ENCODE data around the gene UBE2A.

UBE2A gene

GRCh38 chrX:119607018-119607389, 32.6 kb downstream of the UBE2A start:
- DNase-seq (ENCODE audit: low spot score), result no peak

DNA sequence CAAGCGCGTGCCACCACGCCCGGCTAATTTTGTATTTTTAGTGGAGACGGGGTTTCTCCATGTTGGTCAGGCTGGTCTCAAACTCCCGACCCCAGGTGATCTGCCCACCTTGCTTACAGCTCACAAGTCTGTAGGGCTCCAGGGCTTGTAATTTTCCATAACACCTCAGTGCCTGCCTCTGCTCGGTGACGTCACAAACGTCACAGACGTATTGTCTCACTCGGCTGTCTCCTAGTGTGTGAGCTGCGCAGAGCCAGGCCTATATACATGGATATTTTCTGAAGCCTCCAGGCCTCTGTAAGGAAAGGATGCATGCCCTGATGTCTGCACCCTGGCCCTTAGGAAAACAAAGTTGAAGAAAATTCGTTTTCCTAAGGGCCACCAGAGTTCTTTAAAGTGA, 40.4 kb downstream of the UBE2A start:
- DNase-seq (ENCODE audit: low spot score), result no peak

DNA sequence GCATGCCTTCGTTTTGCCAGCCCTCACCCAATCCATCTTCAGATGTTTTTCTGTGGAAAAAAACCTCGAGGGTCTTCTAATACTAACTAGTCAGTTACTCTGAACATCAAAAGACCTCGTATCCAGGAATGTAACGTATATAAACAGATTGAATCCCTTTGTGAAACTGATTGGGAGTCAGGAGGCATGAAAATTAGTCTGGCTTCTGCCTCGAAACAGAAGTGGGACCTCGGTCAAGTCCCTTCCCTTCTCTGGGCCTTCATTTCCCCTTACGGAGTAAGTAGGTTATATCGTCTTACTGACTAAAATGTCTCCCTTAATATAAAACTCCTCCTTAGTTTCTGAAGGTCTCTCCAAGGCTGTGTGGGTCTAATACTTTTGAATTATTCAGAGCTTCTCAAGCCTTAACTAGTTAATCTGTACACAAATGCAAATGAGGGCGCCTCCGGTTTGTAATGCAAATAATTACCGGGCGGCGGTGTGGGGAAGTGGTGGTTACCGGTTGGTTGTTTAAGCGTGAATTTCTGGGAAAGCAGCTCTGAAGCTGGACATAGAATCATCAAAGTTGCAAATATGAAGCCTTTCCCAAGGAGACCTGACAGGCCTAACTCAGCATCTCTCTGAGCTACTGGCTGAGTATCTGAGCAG, 43.3 kb downstream of the UBE2A start:
- DNase-seq (ENCODE audit: low spot score), result no peak

- no peak for DNase-seq (ENCODE audit: low spot score)
Observed at GRCh38 chrX:119618439-119618838, 44.1 kb downstream of the UBE2A start.

GRCh38 chrX:119622356-119623232, 48.2 kb downstream of the UBE2A start:
- DNase-seq (ENCODE audit: low spot score), result no peak

DNA sequence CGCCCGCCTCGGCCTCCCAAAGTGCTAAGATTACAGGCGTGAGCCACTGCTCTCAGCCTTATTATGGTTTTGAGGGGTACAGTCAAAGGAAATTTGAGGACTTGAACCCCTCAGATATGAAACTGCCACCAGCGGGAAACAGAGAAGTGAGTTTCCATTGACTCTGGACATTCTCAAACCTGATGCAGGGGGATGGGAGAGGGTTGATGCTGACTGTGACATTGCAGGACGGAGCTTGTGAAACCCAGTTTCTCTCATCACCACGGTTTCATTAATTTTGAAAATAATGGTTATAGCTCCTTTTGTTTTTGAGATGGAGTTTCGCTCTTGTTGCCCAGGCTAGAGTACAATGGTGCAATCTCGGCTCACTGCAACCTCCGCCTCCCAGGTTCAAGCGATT, 50.1 kb downstream of the UBE2A start:
- DNase-seq (ENCODE audit: low spot score), result no peak

DNA sequence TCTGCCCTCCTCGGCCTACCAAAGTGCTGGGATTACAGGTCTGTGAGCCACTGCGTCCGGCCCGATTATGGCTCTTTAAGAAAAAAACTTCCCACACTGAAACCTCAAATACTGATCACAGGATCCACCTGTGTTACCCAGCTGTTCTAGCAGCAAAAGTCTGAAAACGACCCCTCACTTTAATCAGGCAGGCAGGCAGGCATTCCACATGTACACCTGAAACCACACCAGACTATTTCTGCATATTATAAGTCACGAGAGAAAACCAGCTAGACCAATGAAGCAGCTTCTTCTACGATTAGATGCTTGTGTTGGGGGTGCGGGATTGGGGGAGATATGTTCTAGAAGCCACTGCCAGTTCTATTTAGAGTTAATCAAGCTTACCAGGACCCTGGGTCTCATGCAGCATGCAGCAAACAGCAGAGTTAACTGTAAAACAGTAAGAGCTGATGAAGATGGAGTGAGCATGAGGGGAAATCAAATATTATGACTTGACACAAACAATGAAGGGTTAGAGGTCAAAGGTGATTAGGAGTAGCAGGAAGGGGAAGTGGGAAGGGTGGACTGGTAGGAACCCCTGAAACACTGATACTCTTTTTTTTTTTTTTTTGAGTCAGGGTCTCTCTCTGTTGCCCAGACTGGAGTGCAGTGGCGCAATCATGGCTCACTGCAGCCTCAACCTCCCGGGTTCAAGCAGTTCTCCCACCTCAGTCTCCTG, 50.7 kb downstream of the UBE2A start:
- no peak for DNase-seq (ENCODE audit: low spot score)

DNA sequence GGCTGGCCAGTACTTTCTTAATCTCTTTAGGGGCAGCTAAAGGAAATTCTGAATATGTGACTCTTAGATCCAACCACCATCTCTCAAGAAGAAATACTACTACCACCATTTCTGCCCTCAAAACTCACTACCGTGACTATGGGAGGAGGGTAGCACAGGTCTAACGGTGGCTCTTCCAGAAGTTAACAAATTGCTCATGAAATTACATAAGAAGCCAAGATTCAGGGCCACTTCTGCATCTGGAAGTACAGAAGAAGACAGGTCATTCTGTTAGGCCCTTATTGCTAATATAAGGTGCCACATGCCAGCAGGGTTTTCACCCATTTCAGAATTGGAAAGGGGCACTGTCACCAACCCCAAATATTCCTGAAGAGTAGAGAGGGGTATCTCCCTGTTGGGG, 51.5 kb downstream of the UBE2A start:
- no peak for DNase-seq (ENCODE audit: low spot score)
